OCI-LY3 (cell line): Measurements from ENCODE around the gene PITRM1.

Experiments used
- EZH2phosphoT487 ChIP-seq: fragments of 200-600 bp; shearing (Covaris generic); IDR thresholded peaks from 2 replicates; pipeline ENCODE4 v1.6.1; 2018; ENCODE audit warnings: antibody characterized with exemption, mixed run types, low read depth
- TF ChIP-seq, protein P1 (sequence below): fragments of 200-600, 300-600 bp; sonication (generic); IDR thresholded peaks from 2 replicates; pipeline ENCODE4 v1.5.1; 2014; ENCODE audit warnings: antibody characterized with exemption, low read length, low read depth

- TF ChIP-seq, protein P1, sequence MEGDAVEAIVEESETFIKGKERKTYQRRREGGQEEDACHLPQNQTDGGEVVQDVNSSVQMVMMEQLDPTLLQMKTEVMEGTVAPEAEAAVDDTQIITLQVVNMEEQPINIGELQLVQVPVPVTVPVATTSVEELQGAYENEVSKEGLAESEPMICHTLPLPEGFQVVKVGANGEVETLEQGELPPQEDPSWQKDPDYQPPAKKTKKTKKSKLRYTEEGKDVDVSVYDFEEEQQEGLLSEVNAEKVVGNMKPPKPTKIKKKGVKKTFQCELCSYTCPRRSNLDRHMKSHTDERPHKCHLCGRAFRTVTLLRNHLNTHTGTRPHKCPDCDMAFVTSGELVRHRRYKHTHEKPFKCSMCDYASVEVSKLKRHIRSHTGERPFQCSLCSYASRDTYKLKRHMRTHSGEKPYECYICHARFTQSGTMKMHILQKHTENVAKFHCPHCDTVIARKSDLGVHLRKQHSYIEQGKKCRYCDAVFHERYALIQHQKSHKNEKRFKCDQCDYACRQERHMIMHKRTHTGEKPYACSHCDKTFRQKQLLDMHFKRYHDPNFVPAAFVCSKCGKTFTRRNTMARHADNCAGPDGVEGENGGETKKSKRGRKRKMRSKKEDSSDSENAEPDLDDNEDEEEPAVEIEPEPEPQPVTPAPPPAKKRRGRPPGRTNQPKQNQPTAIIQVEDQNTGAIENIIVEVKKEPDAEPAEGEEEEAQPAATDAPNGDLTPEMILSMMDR, result no peak
- no peak for TF ChIP-seq EZH2phosphoT487
These were observed 45.7 kb downstream of the PITRM1 start for GRCh38 chr10:3126741-3127346.
